Mucosa of stomach (tissue), 1 donor: ENCODE data around the gene OR4C3.
"Not testable (repeated sequence)": the region's sequence is repeated elsewhere in the genome, so short reads cannot be mapped to it uniquely, and the experiment has no call there.

ENCODE experiments used
- H3K27me3 ChIP-seq: one replicate; pipeline ENCODE4 v1.7.0; 2013; ENCODE audit warnings: mild to moderate bottlenecking, low read length; ENCODE audit not compliant: control insufficient read depth, insufficient read depth
- H3K36me3 ChIP-seq: one replicate; pipeline ENCODE4 v1.7.0; 2013; ENCODE audit warnings: low read length; ENCODE audit not compliant: control insufficient read depth, insufficient read depth
- H3K4me1 ChIP-seq: one replicate; pipeline ENCODE4 v1.7.0; 2013; ENCODE audit warnings: mild to moderate bottlenecking, low read length; ENCODE audit not compliant: control insufficient read depth, insufficient read depth
- H3K4me3 ChIP-seq: one replicate; pipeline ENCODE4 v1.7.0; 2013; ENCODE audit warnings: low read length
- H3K9ac ChIP-seq: one replicate; pipeline ENCODE4 v1.7.0; 2013; ENCODE audit warnings: mild to moderate bottlenecking, low read length, moderate library complexity
- H3K9me3 ChIP-seq: one replicate; pipeline ENCODE4 v1.7.0; 2013; ENCODE audit warnings: mild to moderate bottlenecking, low read length, moderate library complexity; ENCODE audit not compliant: control insufficient read depth
- donor health status: Pancreatic carcinoma.

OR4C3 gene

DNA sequence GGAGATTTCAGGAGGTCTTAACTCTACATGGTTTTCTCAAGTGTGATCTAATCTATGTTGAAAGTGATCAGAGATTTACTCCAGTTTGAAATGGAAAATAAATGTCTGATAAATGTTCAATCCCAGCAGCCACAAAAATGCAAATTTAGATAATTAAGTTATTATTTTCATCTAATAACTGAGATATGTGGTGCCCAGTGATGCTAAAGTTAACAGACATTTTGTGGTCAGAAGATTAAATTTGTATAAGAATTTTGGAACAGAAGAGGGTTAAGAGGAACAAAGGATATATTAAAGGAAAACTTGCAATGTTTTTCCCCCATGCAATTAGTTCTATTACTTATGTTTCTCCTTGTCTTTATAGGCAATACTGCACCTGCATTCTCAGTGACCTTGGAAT is at the start of gene OR4C3:
Gene OR4C3 (plus strand): TSS at position 301 of the 400 bp plus-strand sequence. CDS start 102 bp downstream, outside the sequence.
- peaks cover 17% of the 10 kb centered on the region for H3K4me1 ChIP-seq
- not testable (repeated sequence) for H3K4me3 ChIP-seq, H3K36me3 ChIP-seq, H3K27me3 ChIP-seq, H3K9me3 ChIP-seq, H3K9ac ChIP-seq

DNA sequence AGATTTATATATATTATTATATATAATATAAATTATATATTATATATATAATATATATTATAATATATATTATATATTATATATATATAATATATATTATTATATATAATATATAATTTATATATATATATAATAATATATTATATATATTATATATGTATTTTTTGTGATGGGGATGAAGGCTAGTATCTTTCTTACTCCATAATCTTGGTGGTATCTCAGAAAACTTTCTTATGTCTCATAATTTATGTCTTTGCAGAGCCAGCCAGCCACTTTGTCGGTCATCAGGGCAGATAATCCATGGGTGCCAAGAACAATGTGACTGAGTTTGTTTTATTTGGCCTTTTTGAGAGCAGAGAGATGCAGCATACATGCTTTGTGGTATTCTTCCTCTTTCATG is 18.8 kb upstream of the OR4C3 start, which contains the start of gene OR4S1:
Gene OR4S1 (plus strand): TSS at position 301 of the 400 bp plus-strand sequence. CDS start 0 bp downstream, at position 301.
- H3K9ac ChIP-seq: no peak within 1 kb of the TSS
- no peaks in the 10 kb centered on the region for H3K27me3 ChIP-seq
- H3K4me3 ChIP-seq: no peak within 1 kb of the TSS
- H3K36me3 ChIP-seq: no peaks in the 10 kb centered on the region
- H3K9me3 ChIP-seq: peaks cover 1% of the 10 kb centered on the region
- H3K4me1 ChIP-seq: no peaks in the 10 kb centered on the region

DNA sequence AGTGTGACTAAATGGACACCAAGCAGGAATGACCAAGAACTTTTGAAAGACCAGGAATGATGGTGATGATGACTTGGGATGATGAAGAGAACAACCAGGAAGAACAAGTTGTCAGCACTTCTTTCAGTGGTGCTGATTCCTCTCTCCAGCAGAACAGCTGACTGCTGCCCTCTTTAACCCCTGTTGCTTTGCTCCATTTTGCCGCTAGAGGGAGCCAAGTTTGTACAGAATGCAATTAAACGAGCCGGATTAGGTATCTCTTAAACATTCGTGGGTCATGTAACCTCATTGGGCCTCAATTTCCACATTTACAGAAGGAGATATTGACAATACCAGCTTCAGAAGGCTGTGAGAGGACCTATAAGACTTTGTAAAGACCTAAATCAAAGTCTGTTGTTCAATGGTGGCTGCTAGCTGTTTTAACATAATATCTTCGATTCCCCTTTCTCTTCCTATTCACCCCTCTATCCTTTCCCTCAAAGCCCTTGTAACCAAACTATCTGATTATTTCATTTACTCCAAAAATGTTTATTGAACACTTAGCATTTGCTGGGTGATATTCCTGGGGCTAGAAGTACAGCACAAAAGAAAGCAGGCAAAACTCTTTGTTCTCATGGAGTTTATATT is 16.8 kb upstream of the OR4C3 start:
- no peaks in the 10 kb centered on the region for H3K4me1 ChIP-seq
- H3K36me3 ChIP-seq: no peaks in the 10 kb centered on the region
- no peak overlapping the region for H3K9ac ChIP-seq
- H3K9me3 ChIP-seq: no peaks in the 10 kb centered on the region
- no peaks in the 10 kb centered on the region for H3K27me3 ChIP-seq
- no peak overlapping the region for H3K4me3 ChIP-seq

DNA sequence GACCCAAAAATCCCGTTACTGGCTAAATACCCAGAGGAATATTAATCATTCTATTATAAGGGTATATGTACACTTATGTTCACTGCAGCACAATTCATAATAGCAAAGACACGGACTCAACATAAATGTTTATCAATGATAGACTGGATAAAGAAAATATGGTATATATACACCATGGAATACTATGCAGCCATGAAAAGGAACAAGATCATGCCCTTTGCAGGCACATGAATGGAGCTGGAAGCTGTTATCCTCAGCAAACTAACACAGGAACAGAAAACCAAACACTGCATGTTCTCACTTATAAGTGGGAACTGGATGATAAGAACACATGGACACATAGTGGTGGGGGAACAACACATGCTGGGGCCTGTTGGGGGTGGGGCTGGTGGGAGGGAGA is 11.1 kb upstream of the OR4C3 start:
- H3K36me3 ChIP-seq, H3K9me3 ChIP-seq, H3K4me3 ChIP-seq, H3K27me3 ChIP-seq, H3K9ac ChIP-seq: not testable (repeated sequence)
- peaks cover 11% of the 10 kb centered on the region for H3K4me1 ChIP-seq

DNA sequence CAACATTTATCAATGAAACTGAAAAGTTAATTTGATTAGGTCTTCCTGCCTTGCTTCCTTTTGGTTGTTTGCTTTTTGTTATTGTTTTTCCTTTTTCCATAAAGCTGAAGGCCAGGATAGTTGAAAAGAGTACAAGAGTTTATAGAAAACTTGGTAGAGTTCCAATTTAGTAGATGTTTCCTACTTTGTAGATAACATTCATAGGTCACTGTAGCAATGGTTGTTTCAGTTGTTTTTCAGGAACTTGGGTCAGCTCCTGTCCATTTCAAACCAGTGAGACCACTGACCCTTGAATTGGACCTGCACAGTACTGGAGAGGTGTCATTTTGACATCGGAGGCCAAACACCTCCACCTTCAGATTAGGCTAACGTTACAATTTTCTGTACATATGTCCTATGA is 4.9 kb upstream of the OR4C3 start:
- H3K27me3 ChIP-seq, H3K36me3 ChIP-seq, H3K9me3 ChIP-seq, H3K4me3 ChIP-seq, H3K9ac ChIP-seq: not testable (repeated sequence)
- H3K4me1 ChIP-seq: peaks cover 23% of the 10 kb centered on the region

DNA sequence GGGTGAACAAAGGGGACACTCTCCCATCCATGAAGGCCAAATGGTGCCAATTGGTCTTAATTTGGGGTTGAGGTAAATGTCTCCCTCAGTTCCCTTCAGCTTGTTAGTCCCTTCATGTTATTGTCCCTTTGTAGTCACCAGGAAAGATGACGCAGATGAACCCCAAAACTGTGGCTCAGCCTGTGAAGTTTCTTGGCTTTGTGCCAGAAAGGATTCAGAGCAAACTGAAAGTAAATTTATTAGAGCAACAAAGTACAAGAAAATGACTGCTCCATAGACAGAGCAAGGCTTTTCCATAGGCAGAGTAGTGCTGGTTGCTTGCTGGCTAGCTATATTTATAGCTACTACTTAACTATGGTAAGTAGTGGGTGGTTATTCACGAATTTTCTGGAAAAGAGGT is 16.7 kb downstream of the OR4C3 start:
- Histone ChIP-seq H3K4me1 (no peaks in the 10 kb centered on the region), H3K9me3 (no peaks in the 10 kb centered on the region), H3K4me3 (no peak overlapping the region), H3K27me3 (no peaks in the 10 kb centered on the region), H3K36me3 (no peaks in the 10 kb centered on the region), H3K9ac (no peak overlapping the region)

DNA sequence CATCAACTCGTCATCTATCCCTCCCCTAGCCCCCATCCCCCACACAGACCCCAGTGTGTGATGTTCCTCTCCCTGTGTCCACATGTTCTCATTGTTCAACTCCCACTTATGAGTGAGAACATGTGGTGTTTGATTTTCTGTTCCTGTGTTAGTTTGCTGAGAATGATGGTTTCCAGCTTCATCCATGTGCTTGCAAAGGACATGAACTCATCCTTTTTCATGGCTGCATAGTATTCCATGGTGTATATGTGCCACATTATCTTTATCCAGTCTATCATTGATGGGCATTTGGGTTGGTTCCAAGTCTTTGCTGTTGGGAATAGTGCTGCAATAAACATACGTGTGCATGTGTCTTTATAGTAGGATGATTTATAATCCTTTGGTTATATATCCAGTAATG is 17.8 kb downstream of the OR4C3 start:
- not testable (repeated sequence) for H3K4me3 ChIP-seq, H3K36me3 ChIP-seq, H3K9me3 ChIP-seq, H3K9ac ChIP-seq, H3K4me1 ChIP-seq, H3K27me3 ChIP-seq

DNA sequence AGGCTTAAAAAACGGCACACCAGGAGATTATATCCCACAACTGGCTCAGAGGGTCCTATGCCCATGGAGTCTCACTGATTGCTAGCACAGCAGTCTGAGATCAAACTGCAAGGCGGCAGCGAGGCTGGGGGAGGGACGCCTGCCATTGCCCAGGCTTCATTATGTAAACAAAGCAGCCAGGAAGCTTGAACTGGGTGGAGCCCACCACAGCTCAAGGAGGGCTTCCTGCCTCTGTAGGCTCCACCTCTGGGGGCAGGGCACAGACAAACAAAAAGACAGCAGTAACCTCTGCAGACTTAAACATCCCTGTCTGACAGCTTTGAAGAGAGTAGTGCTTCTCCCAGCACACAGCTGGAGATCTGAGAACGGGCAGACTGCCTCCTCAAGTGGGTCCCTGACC is 21.6 kb downstream of the OR4C3 start:
- H3K36me3 ChIP-seq, H3K4me1 ChIP-seq, H3K4me3 ChIP-seq, H3K27me3 ChIP-seq, H3K9ac ChIP-seq, H3K9me3 ChIP-seq: not testable (repeated sequence)

DNA sequence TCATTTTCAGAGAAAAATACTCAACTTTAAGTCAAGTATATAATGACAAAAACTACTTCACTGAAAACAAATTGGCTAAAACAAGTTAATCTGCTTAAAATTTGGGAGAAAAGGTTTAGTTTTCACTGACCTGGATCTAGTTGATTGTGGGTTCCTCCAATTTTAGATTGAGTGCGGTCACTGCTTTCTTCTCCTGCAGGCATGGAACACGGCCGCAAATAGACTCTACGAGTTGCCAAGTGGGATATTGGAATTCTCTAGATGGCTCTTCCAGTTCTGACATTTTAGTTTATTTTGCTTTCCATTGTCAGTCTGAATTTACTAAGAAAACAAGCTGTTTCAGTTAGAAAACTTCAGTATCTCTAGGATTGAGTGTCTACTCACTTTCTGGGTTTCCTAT is 29.3 kb downstream of the OR4C3 start:
- no peaks in the 10 kb centered on the region for H3K4me1 ChIP-seq
- H3K9me3 ChIP-seq: no peaks in the 10 kb centered on the region
- H3K9ac ChIP-seq: no peak overlapping the region
- H3K27me3 ChIP-seq: no peaks in the 10 kb centered on the region
- H3K4me3 ChIP-seq: no peak overlapping the region
- H3K36me3 ChIP-seq: no peaks in the 10 kb centered on the region

DNA sequence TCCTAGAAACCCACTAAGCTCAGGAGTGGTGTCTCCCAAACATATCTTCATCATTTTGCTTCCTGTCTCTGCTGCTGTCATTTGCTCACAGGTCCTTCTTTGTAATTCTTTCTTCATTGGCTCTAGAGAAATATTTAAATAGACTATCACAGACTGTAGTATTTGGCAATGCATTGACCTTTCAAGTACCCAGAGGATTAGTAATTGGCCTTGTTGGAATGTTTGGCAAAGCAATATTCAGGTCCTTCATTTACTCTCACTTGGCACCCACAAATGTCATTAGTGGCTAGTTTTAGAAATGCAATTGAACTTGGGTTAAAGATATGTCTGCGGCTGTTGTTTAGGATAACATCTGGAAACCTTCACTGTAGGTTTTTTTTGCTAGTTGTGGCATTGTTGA is 30.0 kb downstream of the OR4C3 start:
- no peak overlapping the region for H3K9ac ChIP-seq
- H3K27me3 ChIP-seq: no peaks in the 10 kb centered on the region
- no peaks in the 10 kb centered on the region for H3K36me3 ChIP-seq
- no peaks in the 10 kb centered on the region for H3K9me3 ChIP-seq
- no peaks in the 10 kb centered on the region for H3K4me1 ChIP-seq
- no peak overlapping the region for H3K4me3 ChIP-seq

DNA sequence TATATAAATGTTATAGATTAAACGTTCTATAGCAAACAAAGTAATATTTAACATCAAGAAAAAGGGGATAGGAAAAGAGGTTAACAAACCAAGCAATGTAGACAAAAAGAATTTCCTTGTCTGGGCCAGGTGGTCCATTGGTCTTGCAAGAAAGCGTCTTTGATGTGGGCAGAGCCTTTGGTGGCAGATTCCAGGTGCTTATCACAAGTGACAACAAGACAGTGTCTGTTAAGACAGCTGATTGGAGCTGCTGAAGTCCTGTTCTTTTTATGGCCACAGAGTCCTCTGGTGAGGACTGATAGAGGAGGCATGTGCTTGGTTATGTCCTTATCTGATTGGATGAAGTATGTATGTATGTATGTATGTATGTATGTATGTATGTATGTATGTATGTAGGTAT is 36.6 kb downstream of the OR4C3 start:
- not testable (repeated sequence) for H3K27me3 ChIP-seq, H3K4me3 ChIP-seq, H3K36me3 ChIP-seq, H3K9me3 ChIP-seq, H3K9ac ChIP-seq, H3K4me1 ChIP-seq

DNA sequence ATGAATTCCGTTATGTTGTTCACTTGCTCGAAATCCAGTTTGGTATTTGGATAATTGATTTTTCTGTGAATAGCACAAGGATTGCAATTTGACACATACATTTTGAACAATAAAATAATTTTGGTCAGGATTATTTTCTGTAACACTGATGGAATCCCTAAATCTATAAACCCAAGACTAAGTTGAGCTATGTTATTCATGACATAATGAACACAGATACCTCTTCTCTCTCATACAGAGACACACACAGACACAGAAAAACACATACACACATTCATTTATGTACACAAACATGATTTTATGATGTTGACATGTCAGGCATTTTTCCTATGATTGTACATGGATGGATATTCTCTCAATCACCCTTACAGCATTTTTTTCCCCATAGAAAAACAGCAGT is 41.6 kb downstream of the OR4C3 start, which contains the start of gene OR4C5:
Gene OR4C5 (minus strand): TSS at position 101 of the 400 bp plus-strand sequence. CDS start 0 bp downstream, at position 101.
- Histone ChIP-seq H3K4me1 (no peaks in the 10 kb centered on the region), H3K9ac (no peak within 1 kb of the TSS), H3K36me3 (no peaks in the 10 kb centered on the region), H3K27me3 (no peaks in the 10 kb centered on the region), H3K9me3 (no peaks in the 10 kb centered on the region), H3K4me3 (no peak within 1 kb of the TSS)
